H1 (cell line): Measurements from ENCODE around the gene ASL. TPM values are rescaled to one million over a fixed set of nuclear protein-coding genes. Genes with fewer than 3 reads are reported as not detected.

ENCODE experiments used
- CTCF ChIA-PET: fragments of 300-600 bp; sonication (Branson Sonifier 250); formaldehyde crosslinking; loops from one replicate; lab custom pipeline; 2021; ENCODE audit not compliant: partially characterized antibody; lab: Charles Lee
- POLR2A ChIA-PET: fragments of 300-600 bp; sonication (Branson Sonifier 250); formaldehyde crosslinking; loops from one replicate; lab custom pipeline; 2021; ENCODE audit warnings: inconsistent platforms; ENCODE audit not compliant: partially characterized antibody; lab: Charles Lee
- DNase-seq, 2 experiments: peaks; one replicate each; pipeline versions ENCODE4 v3.0.0 to v3.0.0-alpha.2; 2010 to 2022; ENCODE audit warnings: low spot score in 2 of 2, low read depth in 1 of 2, mixed read lengths in 1 of 2
- FAIRE-seq: peaks from 2 replicates; lab custom pipeline; 2011; peaks lifted over from hg19 to GRCh38; lab: Jason Lieb, UNC
- H2AFZ ChIP-seq: 2 replicates; pipeline ENCODE4 v1.8.1; 2012; ENCODE audit warnings: low read length, inconsistent platforms
- H2AK5ac ChIP-seq: 2 replicates; pipeline ENCODE4 v1.6.1; 2013; ENCODE audit warnings: low read depth, low read length
- H2BK120ac ChIP-seq: replicated peaks from 2 replicates; pipeline ENCODE3; 2013; ENCODE audit warnings: low read depth, low read length, inconsistent platforms
- H2BK12ac ChIP-seq: 2 replicates; pipeline ENCODE4 v1.6.1; 2013; ENCODE audit warnings: low read depth, low read length
- H2BK15ac ChIP-seq: 2 replicates; pipeline ENCODE4 v1.6.1; 2013; ENCODE audit warnings: low read length
- H2BK20ac ChIP-seq: 2 replicates; pipeline ENCODE4 v1.6.1; 2013; ENCODE audit warnings: low read length
- H2BK5ac ChIP-seq: 2 replicates; pipeline ENCODE4 v1.6.1; 2013; ENCODE audit warnings: low read depth, low read length
- H3K14ac ChIP-seq: 2 replicates; pipeline ENCODE4 v1.6.1; 2013; ENCODE audit warnings: inconsistent platforms; ENCODE audit not compliant: insufficient read length
- H3K18ac ChIP-seq: 2 replicates; pipeline ENCODE4 v1.6.1; 2013; ENCODE audit warnings: low read length; ENCODE audit errors: extremely low read depth
- H3K23ac ChIP-seq: 2 replicates; pipeline ENCODE4 v1.6.1; 2013; ENCODE audit warnings: inconsistent platforms; ENCODE audit not compliant: insufficient read length
- H3K23me2 ChIP-seq: 2 replicates; pipeline ENCODE4 v1.6.1; 2013; ENCODE audit warnings: low read depth, low read length
- H3K27ac ChIP-seq: 2 replicates; pipeline ENCODE4 v1.6.1; 2011; ENCODE audit warnings: low read depth, low read length, inconsistent platforms
- H3K27me3 ChIP-seq, 4 experiments: replicated peaks in 1 of 4; 1 replicate in 1 of 4; 2 replicates in 3 of 4; pipeline versions ENCODE4 v1.6.1 to v1.8.1; 2011 to 2013; ENCODE audit warnings: low read length in 3 of 4, mild to moderate bottlenecking in 3 of 4, inconsistent platforms in 2 of 4, mixed read lengths in 2 of 4, moderate library complexity in 1 of 4; ENCODE audit not compliant: control insufficient read depth in 3 of 4, insufficient read depth in 3 of 4; ENCODE audit errors: extremely low read depth in 1 of 4
- H3K36me3 ChIP-seq, 4 experiments: 2 replicates each; pipeline versions ENCODE4 v1.6.1 to v1.8.1; 2011 to 2013; ENCODE audit warnings: mild to moderate bottlenecking in 4 of 4, low read length in 3 of 4, moderate library complexity in 2 of 4, control low read depth in 1 of 4, inconsistent platforms in 1 of 4; ENCODE audit not compliant: insufficient read depth in 4 of 4, control insufficient read depth in 2 of 4
- H3K4ac ChIP-seq: replicated peaks from 2 replicates; pipeline ENCODE3; 2013; ENCODE audit warnings: low read length, low read depth, mixed read lengths, inconsistent platforms; ENCODE audit not compliant: insufficient read length
- H3K4me1 ChIP-seq, 4 experiments: replicated peaks in 1 of 4; 1 replicate in 1 of 4; 2 replicates in 3 of 4; pipeline versions ENCODE4 v1.6.1 to v1.8.1; 2011 to 2013; ENCODE audit warnings: low read length in 3 of 4, inconsistent platforms in 2 of 4, mixed read lengths in 1 of 4; ENCODE audit not compliant: insufficient read depth in 4 of 4, control insufficient read depth in 3 of 4
- H3K4me2 ChIP-seq, 2 experiments: 2 replicates each; pipeline versions ENCODE4 v1.6.1 to v1.8.1; 2011 to 2013; ENCODE audit warnings: low read depth in 2 of 2, low read length in 2 of 2, control low read depth in 1 of 2, inconsistent platforms in 1 of 2, mild to moderate bottlenecking in 1 of 2; ENCODE audit not compliant: insufficient read depth in 1 of 2
- H3K4me3 ChIP-seq, 4 experiments: fragments of 200-600, 300-600 bp in 1 of 4; sonication (generic), shearing (Covaris generic), sonication (Bioruptor Twin) in 1 of 4; 2 replicates each; pipeline versions ENCODE4 v1.5.1 to v1.8.1; 2011 to 2016; ENCODE audit warnings: low read length in 4 of 4, low read depth in 3 of 4, control low read depth in 2 of 4, inconsistent platforms in 2 of 4, mild to moderate bottlenecking in 2 of 4, mixed read lengths in 1 of 4, moderate library complexity in 1 of 4; ENCODE audit not compliant: insufficient read depth in 2 of 4; ENCODE audit errors: extremely low read depth in 1 of 4
- H3K56ac ChIP-seq: replicated peaks from 2 replicates; pipeline ENCODE3; 2013; ENCODE audit warnings: low read depth, mild to moderate bottlenecking, mixed read lengths, low read length, inconsistent platforms; ENCODE audit not compliant: insufficient read length
- H3K79me1 ChIP-seq: 2 replicates; pipeline ENCODE4 v1.6.1; 2013; ENCODE audit warnings: low read depth, low read length, control low read depth
- H3K79me2 ChIP-seq, 2 experiments: 2 replicates each; pipeline versions ENCODE4 v1.6.1 to v1.8.1; 2012 to 2013; ENCODE audit warnings: low read length in 2 of 2, mild to moderate bottlenecking in 2 of 2, inconsistent platforms in 1 of 2; ENCODE audit not compliant: insufficient read depth in 2 of 2, control insufficient read depth in 1 of 2
- H3K9ac ChIP-seq, 4 experiments: replicated peaks in 1 of 4; 1 replicate in 1 of 4; 2 replicates in 3 of 4; pipeline versions ENCODE4 v1.6.1 to v1.8.1; 2011 to 2013; ENCODE audit warnings: low read depth in 3 of 4, low read length in 3 of 4, control low read depth in 2 of 4, mild to moderate bottlenecking in 2 of 4, moderate library complexity in 2 of 4, inconsistent platforms in 1 of 4; ENCODE audit errors: extremely low read depth in 1 of 4
- H3K9me3 ChIP-seq, 2 experiments: 2 replicates each; pipeline versions ENCODE4 v1.6.1 to v1.8.1; 2012 to 2013; ENCODE audit warnings: mild to moderate bottlenecking in 2 of 2, moderate library complexity in 2 of 2, control low read depth in 1 of 2, inconsistent platforms in 1 of 2, low read depth in 1 of 2, low read length in 1 of 2, mixed read lengths in 1 of 2; ENCODE audit not compliant: insufficient read depth in 2 of 2
- H4K20me1 ChIP-seq, 2 experiments: replicated peaks in 1 of 2; 2 replicates each; pipeline versions ENCODE3 to v1.8.1; 2011 to 2013; ENCODE audit warnings: inconsistent platforms in 2 of 2, low read length in 2 of 2, mild to moderate bottlenecking in 1 of 2; ENCODE audit not compliant: insufficient read depth in 2 of 2, control insufficient read depth in 1 of 2
- H4K5ac ChIP-seq: 2 replicates; pipeline ENCODE4 v1.6.1; 2013; ENCODE audit warnings: low read length, low read depth, mixed read lengths, inconsistent platforms; ENCODE audit not compliant: insufficient read length
- H4K8ac ChIP-seq: 2 replicates; pipeline ENCODE4 v1.8.0; 2013; ENCODE audit warnings: mild to moderate bottlenecking, moderate library complexity, low read length, inconsistent platforms; ENCODE audit not compliant: insufficient read depth; ENCODE audit errors: extremely low read depth
- H4K91ac ChIP-seq: replicated peaks from 2 replicates; pipeline ENCODE3; 2013; ENCODE audit warnings: low read length, mixed read lengths, inconsistent platforms; ENCODE audit not compliant: insufficient read length
- CHD1 ChIP-seq: IDR thresholded peaks from 2 replicates; pipeline ENCODE4 v1.6.1; 2012; ENCODE audit warnings: low read depth, low read length, improper control_type of control experiment
- CHD2 ChIP-seq: IDR thresholded peaks from 2 replicates; pipeline ENCODE4 v1.6.1; 2012; ENCODE audit warnings: low read length, improper control_type of control experiment
- EGR1 ChIP-seq: IDR thresholded peaks from 2 replicates; pipeline ENCODE4 v1.6.1; 2011; ENCODE audit warnings: low read depth, low read length, borderline replicate concordance
- JUND ChIP-seq: IDR thresholded peaks from 2 replicates; pipeline ENCODE4 v1.6.1; 2011; ENCODE audit warnings: mild to moderate bottlenecking, improper control_type of control experiment, low read length
- KDM1A ChIP-seq: fragments of 200-600, 300-600 bp; sonication (generic); IDR thresholded peaks from 2 replicates; pipeline ENCODE4 v1.7.1; 2016; ENCODE audit warnings: mild to moderate bottlenecking, low read length, borderline replicate concordance
- POLR2AphosphoS5 ChIP-seq: IDR thresholded peaks from 2 replicates; pipeline ENCODE4 v1.6.1; 2011; ENCODE audit warnings: low read depth, low read length
- POU5F1 ChIP-seq: IDR thresholded peaks from 2 replicates; pipeline ENCODE4 v1.6.1; 2011; ENCODE audit warnings: low read depth, mild to moderate bottlenecking, low read length, moderate library complexity
- RNF2 ChIP-seq: fragments of 200-900, 300-1000 bp; sonication (generic); IDR thresholded peaks from 2 replicates; pipeline ENCODE4 v1.7.1; 2016; ENCODE audit warnings: borderline replicate concordance, low read depth, mild to moderate bottlenecking, antibody characterized with exemption, low read length; ENCODE audit not compliant: poor library complexity, severe bottlenecking; ENCODE audit errors: missing control alignments
- SP1 ChIP-seq: IDR thresholded peaks from 2 replicates; pipeline ENCODE4 v1.6.1; 2011; ENCODE audit warnings: low read depth, low read length
- SP2 ChIP-seq: IDR thresholded peaks from 2 replicates; pipeline ENCODE4 v1.6.1; 2012; ENCODE audit warnings: mild to moderate bottlenecking, low read length, inconsistent platforms
- WGBS, 2 experiments: shearing (Covaris generic) in 1 of 2; methylation state at CpG; one replicate each; pipeline versions ENCODE4 v1.1.6 to v1.1.7; 2013 to 2015; ENCODE audit warnings: low lambda C conversion rate in 2 of 2, mixed read lengths in 2 of 2, inconsistent platforms in 1 of 2, low coverage in 1 of 2, missing lambda C conversion rate in 1 of 2; ENCODE audit not compliant: insufficient replicate concordance in 2 of 2, insufficient coverage in 1 of 2, insufficient read length in 1 of 2; ENCODE audit errors: extremely low coverage in 1 of 2, missing lambda C conversion rate in 1 of 2; 5-methylcytosine and 5-hydroxymethylcytosine counted together
- polyA plus RNA-seq, 7 experiments: library from polyadenylated mRNA; depleted of rRNA in 3 of 7; stranded (reverse) in 5 of 7; unstranded in 2 of 7; fragments of >200 nt in 5 of 7; fragments of 200-250 nt in 2 of 7; gene quantifications; 1 replicate in 5 of 7; 2 replicates in 1 of 7; 4 replicates in 1 of 7; pipeline versions ENCODE4 v1.2.1 to v1.2.3, GENCODE V29; 2011 to 2013; ENCODE audit warnings: missing spikeins in 2 of 7, mixed read lengths in 2 of 7
- total RNA-seq: library from RNA; stranded (reverse); fragmentation: NEBNext Ultra II Directional; extraction: Animal tissue kit (Norgen Biotek cat#: 25700); gene quantifications from 2 replicates; pipeline ENCODE4 v1.2.1, GENCODE V29; 2021
- TF ChIP-seq, protein P1 (sequence below), 3 experiments: IDR thresholded peaks; 1 replicate in 2 of 3; 2 replicates in 1 of 3; pipeline versions ENCODE4 v1.5.1 to v1.6.1; 2011; ENCODE audit warnings: low read length in 3 of 3, mild to moderate bottlenecking in 3 of 3, inconsistent platforms in 2 of 3, low read depth in 1 of 3, moderate library complexity in 1 of 3; ENCODE audit not compliant: insufficient read depth in 1 of 3; ENCODE audit errors: control extremely low read depth in 1 of 3
- TF ChIP-seq, protein P2 (sequence below): IDR thresholded peaks from 2 replicates; pipeline ENCODE4 v1.6.1; 2011; ENCODE audit warnings: low read depth, mild to moderate bottlenecking, low read length; ENCODE audit not compliant: insufficient read depth

The ASL gene
- total and polyA plus RNA-seq, 2 of the 8 experiments (the other 6 are each of a cell fraction or from before 2014, with no cell fraction given), result 23.3 to 35.3 TPM

DNA sequence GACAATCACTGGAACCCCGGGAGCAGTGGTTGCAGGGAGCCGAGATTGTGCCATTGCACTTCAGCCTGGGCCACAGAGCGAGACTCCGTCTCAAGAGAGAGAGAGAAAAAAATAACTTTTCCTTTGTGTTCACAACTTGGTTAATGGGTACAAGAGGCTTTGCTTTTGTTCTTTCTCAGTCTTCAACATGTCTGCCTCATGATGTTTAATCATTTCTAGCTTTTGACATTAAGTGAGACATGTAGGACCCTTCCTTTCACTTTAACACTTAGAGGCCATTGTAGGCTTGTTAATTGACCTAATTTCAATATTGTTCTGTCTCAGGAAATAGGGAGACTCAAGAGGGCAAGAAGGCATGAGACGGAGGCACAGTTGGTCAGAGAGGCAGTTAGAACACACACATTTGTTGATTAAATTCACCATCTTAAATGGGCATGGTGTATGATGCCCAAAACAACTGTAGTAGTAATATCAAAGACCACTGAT is 29.7 kb downstream of the ASL start:
- Histone ChIP-seq H3K79me2 (no peaks in the 10 kb centered on the region), H2BK20ac (no peak overlapping the region), H3K9me3 (no peaks in the 10 kb centered on the region), H3K4me2 (no peak overlapping the region), H3K79me1 (no peaks in the 10 kb centered on the region), H3K23me2 (no peaks in the 10 kb centered on the region), H3K4ac (no peak overlapping the region), H3K36me3 (no peaks in the 10 kb centered on the region), H4K20me1 (no peaks in the 10 kb centered on the region), H4K5ac (no peak overlapping the region), H3K23ac (no peak overlapping the region), H3K18ac (no peak overlapping the region), H3K27ac (no peak overlapping the region), H3K14ac (no peak overlapping the region), H2AK5ac (no peak overlapping the region), H2BK5ac (no peak overlapping the region), H4K8ac (no peak overlapping the region), H3K4me3 (no peak overlapping the region), H4K91ac (no peak overlapping the region), H2BK120ac (no peak overlapping the region), H3K27me3 (no peaks in the 10 kb centered on the region), H3K9ac (no peak overlapping the region), H3K56ac (no peak overlapping the region), H2BK15ac (no peak overlapping the region), H2AFZ (no peak overlapping the region), H3K4me1 (no peaks in the 10 kb centered on the region), H2BK12ac (no peak overlapping the region)
- WGBS, 2 experiments, result 95% methylated on average over 5 of the region's 5 CpGs; no CpG with 5 or more reads in 1 of the 2 experiments
- FAIRE-seq (no peak), DNase-seq (no peak)
- CTCF ChIA-PET, result no interaction called here
- POLR2A ChIA-PET, result interaction anchor here (1.0 kb wide), 1 partner anchor 9 kb away, joined by 5 read pairs; the partner anchor contains the start of gene CRCP
- TF ChIP-seq JUND (no peak), SP1 (no peak), CHD2 (no peak), CHD1 (no peak), EGR1 (no peak), KDM1A (no peak), SP2 (no peak), POU5F1 (no peak), RNF2 (no peak), POLR2AphosphoS5 (no peak)
- TF ChIP-seq, protein P1, sequence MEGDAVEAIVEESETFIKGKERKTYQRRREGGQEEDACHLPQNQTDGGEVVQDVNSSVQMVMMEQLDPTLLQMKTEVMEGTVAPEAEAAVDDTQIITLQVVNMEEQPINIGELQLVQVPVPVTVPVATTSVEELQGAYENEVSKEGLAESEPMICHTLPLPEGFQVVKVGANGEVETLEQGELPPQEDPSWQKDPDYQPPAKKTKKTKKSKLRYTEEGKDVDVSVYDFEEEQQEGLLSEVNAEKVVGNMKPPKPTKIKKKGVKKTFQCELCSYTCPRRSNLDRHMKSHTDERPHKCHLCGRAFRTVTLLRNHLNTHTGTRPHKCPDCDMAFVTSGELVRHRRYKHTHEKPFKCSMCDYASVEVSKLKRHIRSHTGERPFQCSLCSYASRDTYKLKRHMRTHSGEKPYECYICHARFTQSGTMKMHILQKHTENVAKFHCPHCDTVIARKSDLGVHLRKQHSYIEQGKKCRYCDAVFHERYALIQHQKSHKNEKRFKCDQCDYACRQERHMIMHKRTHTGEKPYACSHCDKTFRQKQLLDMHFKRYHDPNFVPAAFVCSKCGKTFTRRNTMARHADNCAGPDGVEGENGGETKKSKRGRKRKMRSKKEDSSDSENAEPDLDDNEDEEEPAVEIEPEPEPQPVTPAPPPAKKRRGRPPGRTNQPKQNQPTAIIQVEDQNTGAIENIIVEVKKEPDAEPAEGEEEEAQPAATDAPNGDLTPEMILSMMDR (IDR thresholded peaks at IDR 0.05; ENCODE audit: control extremely low read depth in 1 of 3, insufficient read depth in 1 of 3, low read depth in 1 of 3, low read length in 3 of 3), result no peak
- TF ChIP-seq, protein P2, sequence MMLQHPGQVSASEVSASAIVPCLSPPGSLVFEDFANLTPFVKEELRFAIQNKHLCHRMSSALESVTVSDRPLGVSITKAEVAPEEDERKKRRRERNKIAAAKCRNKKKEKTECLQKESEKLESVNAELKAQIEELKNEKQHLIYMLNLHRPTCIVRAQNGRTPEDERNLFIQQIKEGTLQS, result no peak
